GM11168 (cell line): Measurements from ENCODE around the gene MED19.

ENCODE experiments used
- in situ Hi-C: fragments of 300-500 bp; cut with MboI; formaldehyde crosslinking; loops from one replicate; pipeline ENCODE4 v1.12.0; 2022; ENCODE audit warnings: low sequenced_read_pairs; ENCODE audit not compliant: unreplicated experiment

Gene MED19

GRCh38 chr11:57657194-57658022, 54.6 kb downstream of the MED19 start, which contains the start of gene CLP1:
CLP1 (plus strand) TSS chr11:57657762; CDS start chr11:57659477, 1,715 bp downstream.
- in situ Hi-C loops: no loop called here

- in situ Hi-C loops: no loop called here
Measured at GRCh38 chr11:57656885-57657193, 55.2 kb downstream of the MED19 start.
